Measurements from ENCODE around the gene FAM170B.

FAM170B gene

DNA sequence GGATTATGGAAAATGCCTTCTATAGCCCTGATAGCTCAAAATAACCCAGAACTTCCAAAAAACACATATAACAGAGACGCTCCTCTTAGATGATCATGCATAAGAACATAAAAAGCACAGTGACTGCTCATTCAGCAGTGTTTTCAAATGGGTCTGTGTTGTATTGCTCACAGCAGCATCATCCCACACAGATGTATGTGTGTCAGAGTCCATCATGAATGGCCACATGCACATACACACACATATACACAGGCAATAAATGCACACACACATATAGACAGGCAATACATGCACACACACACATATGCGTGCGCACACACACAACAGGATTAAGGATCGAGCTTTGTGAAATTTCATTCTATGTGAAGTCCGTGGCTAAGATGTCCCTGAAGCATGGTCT, 28.2 kb upstream of the FAM170B start:
- H3K4me3 ChIP-seq (ENCODE audit: low read length in 2 of 2): peak overlapping the region in 1 of 2 donors; percentile 24
- H3K4me2 ChIP-seq (ENCODE audit: insufficient read depth, low read length, poor library complexity, severe bottlenecking): no peak overlapping the region
- DNase-seq (ENCODE audit: low spot score): no peak

DNA sequence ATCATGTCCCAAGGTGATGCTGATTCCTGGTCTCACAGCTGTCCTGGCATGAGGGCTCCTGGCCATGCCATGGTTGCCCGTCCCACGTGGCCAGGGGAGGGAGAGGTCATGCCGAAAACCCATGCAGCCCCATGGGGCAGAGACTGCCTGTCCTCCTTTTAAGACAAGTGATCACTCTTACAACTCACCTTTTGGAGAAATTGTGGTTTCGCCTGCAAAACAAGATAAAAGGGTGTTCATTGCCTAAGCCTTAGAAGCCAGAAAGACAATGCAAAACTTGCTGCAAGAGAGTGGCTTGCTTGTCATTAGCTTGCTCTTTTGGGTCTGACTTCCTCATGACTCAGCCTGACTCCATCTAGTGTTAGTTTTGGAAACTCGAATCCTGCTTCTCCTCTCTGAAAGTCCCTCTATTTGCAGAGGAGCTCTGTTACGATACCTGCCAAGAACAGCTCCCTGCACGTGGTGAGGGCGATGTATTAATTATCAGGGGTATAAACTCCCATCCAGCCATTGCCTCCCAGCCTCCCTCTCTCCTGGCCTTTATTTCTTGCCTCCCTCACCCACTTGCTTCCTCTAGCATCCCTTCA, 27.7 kb upstream of the FAM170B start:
- no peak overlapping the region for H3K9ac ChIP-seq (ENCODE audit: low read depth, low read length, poor library complexity)
- H3K18ac ChIP-seq (ENCODE audit: low read length): peak overlapping the region; percentile 24
- H3K4me2 ChIP-seq (ENCODE audit: insufficient read depth, low read length, poor library complexity, severe bottlenecking): no peak overlapping the region
- no peak overlapping the region for H2BK120ac ChIP-seq (ENCODE audit: low read depth, low read length)
- H3K27ac ChIP-seq (replicated peaks; ENCODE audit: low read length): no peak overlapping the region
- no peaks in the 10 kb centered on the region for H3K79me1 ChIP-seq (ENCODE audit: low read depth, low read length)
- H4K91ac ChIP-seq (ENCODE audit: low read depth, low read length, poor library complexity): no peak overlapping the region
- no peaks in the 10 kb centered on the region for H3K36me3 ChIP-seq (replicated peaks in 1 of 2; ENCODE audit: control insufficient read depth in 2 of 2, insufficient read depth in 2 of 2, low read length in 2 of 2)
- no peak overlapping the region for H2BK12ac ChIP-seq (ENCODE audit: low read length)
- no peaks in the 10 kb centered on the region for H3K4me1 ChIP-seq (ENCODE audit: control insufficient read depth in 2 of 2, insufficient read depth in 1 of 2, low read depth in 1 of 2, low read length in 2 of 2)
- WGBS, 2 donors (ENCODE audit: extremely low coverage in 2 of 2, insufficient read length in 2 of 2, insufficient replicate concordance in 1 of 2): no CpG with 5 or more reads among the region's 8 CpGs
- no peak overlapping the region for H3K14ac ChIP-seq (ENCODE audit: low read length)
- H2BK15ac ChIP-seq (ENCODE audit: low read length): no peak overlapping the region
- no peak for DNase-seq (ENCODE audit: low spot score)
- no peak overlapping the region for H3K4me3 ChIP-seq (ENCODE audit: low read length in 2 of 2)
- peaks cover 0 to 6% (median 0%) of the 10 kb centered on the region in 3 experiments for H3K27me3 ChIP-seq (ENCODE audit: control insufficient read depth in 3 of 3, insufficient read depth in 3 of 3, low read depth in 1 of 3, low read length in 3 of 3)
- H2BK5ac ChIP-seq (ENCODE audit: low read length): no peak overlapping the region
- H3K23ac ChIP-seq (ENCODE audit: low read depth, low read length, poor library complexity): no peak overlapping the region
- no peak overlapping the region for H3K4ac ChIP-seq (ENCODE audit: low read length)
- H4K8ac ChIP-seq (ENCODE audit: low read depth, low read length): no peak overlapping the region
- H2AFZ ChIP-seq (ENCODE audit: low read length): no peak overlapping the region
- no peak overlapping the region for H2AK5ac ChIP-seq (ENCODE audit: low read depth, low read length)
- no peaks in the 10 kb centered on the region for H3K9me3 ChIP-seq (replicated peaks in 1 of 2; ENCODE audit: control insufficient read depth in 2 of 2, insufficient read depth in 1 of 2, low read depth in 1 of 2, low read length in 2 of 2)

More for the DNA sequence above, 28.2 kb upstream of the FAM170B start:
- Histone ChIP-seq H3K79me1 (ENCODE audit: low read depth, low read length) (no peaks in the 10 kb centered on the region), H3K14ac (ENCODE audit: low read length) (no peak overlapping the region), H2BK15ac (ENCODE audit: low read length) (no peak overlapping the region), H3K4ac (ENCODE audit: low read length) (no peak overlapping the region), H2BK5ac (ENCODE audit: low read length) (no peak overlapping the region), H2BK120ac (ENCODE audit: low read depth, low read length) (no peak overlapping the region), H4K8ac (ENCODE audit: low read depth, low read length) (no peak overlapping the region), H3K36me3 (replicated peaks in 1 of 2; ENCODE audit: control insufficient read depth in 2 of 2, insufficient read depth in 2 of 2, low read length in 2 of 2) (no peaks in the 10 kb centered on the region), H2AK5ac (ENCODE audit: low read depth, low read length) (no peak overlapping the region), H2BK12ac (ENCODE audit: low read length) (no peak overlapping the region), H3K9me3 (replicated peaks in 1 of 2; ENCODE audit: control insufficient read depth in 2 of 2, insufficient read depth in 1 of 2, low read depth in 1 of 2, low read length in 2 of 2) (no peaks in the 10 kb centered on the region), H3K9ac (ENCODE audit: low read depth, low read length, poor library complexity) (no peak overlapping the region), H3K23ac (ENCODE audit: low read depth, low read length, poor library complexity) (no peak overlapping the region), H2AFZ (ENCODE audit: low read length) (no peak overlapping the region), H3K27ac (replicated peaks; ENCODE audit: low read length) (no peak overlapping the region), H3K4me1 (ENCODE audit: control insufficient read depth in 2 of 2, insufficient read depth in 1 of 2, low read depth in 1 of 2, low read length in 2 of 2) (no peaks in the 10 kb centered on the region), H3K18ac (ENCODE audit: low read length) (no peak overlapping the region), H4K91ac (ENCODE audit: low read depth, low read length, poor library complexity) (no peak overlapping the region), H3K27me3 (ENCODE audit: control insufficient read depth in 3 of 3, insufficient read depth in 3 of 3, low read depth in 1 of 3, low read length in 3 of 3) (peaks cover 0 to 4% (median 0%) of the 10 kb centered on the region in 3 experiments)
- no CpG with 5 or more reads among the region's 5 CpGs for WGBS, 2 donors (ENCODE audit: extremely low coverage in 2 of 2, insufficient read length in 2 of 2, insufficient replicate concordance in 1 of 2)

DNA sequence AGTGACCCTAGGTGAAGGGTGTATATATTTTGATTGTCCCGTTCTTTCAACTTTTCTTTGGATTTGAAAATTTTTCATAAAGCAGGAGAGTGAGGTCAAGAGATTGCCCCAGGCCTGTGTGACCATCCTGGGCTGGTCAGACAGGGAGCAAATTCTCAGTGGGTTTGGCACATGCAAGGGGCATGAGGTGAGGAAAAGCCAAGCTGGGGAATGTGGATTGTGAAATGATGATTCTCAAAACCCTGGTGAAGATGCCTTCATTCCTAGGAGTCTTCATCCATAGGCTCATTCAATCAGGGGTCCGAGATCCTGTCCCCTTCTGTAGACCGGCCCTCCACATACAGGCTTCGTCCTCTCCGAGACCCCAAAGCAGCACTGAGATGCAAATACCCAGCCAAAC, 27.0 kb upstream of the FAM170B start:
- Histone ChIP-seq H3K4me2 (ENCODE audit: insufficient read depth, low read length, poor library complexity, severe bottlenecking) (no peak overlapping the region), H4K8ac (ENCODE audit: low read depth, low read length) (no peak overlapping the region), H3K4ac (ENCODE audit: low read length) (no peak overlapping the region), H2BK15ac (ENCODE audit: low read length) (no peak overlapping the region), H3K23ac (ENCODE audit: low read depth, low read length, poor library complexity) (no peak overlapping the region), H2BK12ac (ENCODE audit: low read length) (no peak overlapping the region), H3K79me1 (ENCODE audit: low read depth, low read length) (no peaks in the 10 kb centered on the region), H2AK5ac (ENCODE audit: low read depth, low read length) (no peak overlapping the region), H2AFZ (ENCODE audit: low read length) (no peak overlapping the region), H3K27me3 (ENCODE audit: control insufficient read depth in 3 of 3, insufficient read depth in 3 of 3, low read depth in 1 of 3, low read length in 3 of 3) (peaks cover 0 to 7% (median 0%) of the 10 kb centered on the region in 3 experiments), H3K4me3 (ENCODE audit: low read length in 2 of 2) (no peak overlapping the region), H3K27ac (replicated peaks; ENCODE audit: low read length) (no peak overlapping the region), H2BK5ac (ENCODE audit: low read length) (no peak overlapping the region), H3K36me3 (replicated peaks in 1 of 2; ENCODE audit: control insufficient read depth in 2 of 2, insufficient read depth in 2 of 2, low read length in 2 of 2) (no peaks in the 10 kb centered on the region), H4K91ac (ENCODE audit: low read depth, low read length, poor library complexity) (no peak overlapping the region), H3K18ac (ENCODE audit: low read length) (no peak overlapping the region), H3K9me3 (replicated peaks in 1 of 2; ENCODE audit: control insufficient read depth in 2 of 2, insufficient read depth in 1 of 2, low read depth in 1 of 2, low read length in 2 of 2) (no peaks in the 10 kb centered on the region), H3K4me1 (ENCODE audit: control insufficient read depth in 2 of 2, insufficient read depth in 1 of 2, low read depth in 1 of 2, low read length in 2 of 2) (no peaks in the 10 kb centered on the region), H2BK120ac (ENCODE audit: low read depth, low read length) (no peak overlapping the region), H3K14ac (ENCODE audit: low read length) (no peak overlapping the region), H3K9ac (ENCODE audit: low read depth, low read length, poor library complexity) (peak overlapping the region; percentile 5)
- no CpG with 5 or more reads among the region's 5 CpGs for WGBS, 2 donors (ENCODE audit: extremely low coverage in 2 of 2, insufficient read length in 2 of 2, insufficient replicate concordance in 1 of 2)
- no peak for DNase-seq (ENCODE audit: low spot score)

DNA sequence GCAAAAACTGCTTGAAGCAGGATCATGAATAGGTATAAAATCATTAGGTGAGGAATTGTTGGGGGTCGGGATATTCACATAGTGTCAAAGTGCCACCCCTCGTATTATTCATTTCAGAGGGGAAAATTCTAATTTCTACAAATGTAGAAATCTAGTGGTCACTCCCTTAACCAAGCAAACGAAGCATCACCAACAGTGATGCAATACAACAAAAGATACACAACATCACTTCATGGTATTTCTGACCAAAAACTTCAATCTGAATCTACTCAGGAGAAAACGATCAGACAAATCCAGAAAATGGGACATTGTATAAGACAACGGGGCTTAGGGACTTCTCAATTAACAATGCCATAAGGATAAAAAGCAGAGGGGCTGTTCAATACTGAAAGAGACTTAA, 26.3 kb upstream of the FAM170B start:
- H3K36me3 ChIP-seq (replicated peaks in 1 of 2; ENCODE audit: control insufficient read depth in 2 of 2, insufficient read depth in 2 of 2, low read length in 2 of 2): no peaks in the 10 kb centered on the region
- no peak overlapping the region for H2BK12ac ChIP-seq (ENCODE audit: low read length)
- WGBS, 2 donors (ENCODE audit: extremely low coverage in 2 of 2, insufficient read length in 2 of 2, insufficient replicate concordance in 1 of 2): no CpG with 5 or more reads among the region's 5 CpGs
- no peak overlapping the region for H2BK15ac ChIP-seq (ENCODE audit: low read length)
- H3K14ac ChIP-seq (ENCODE audit: low read length): no peak overlapping the region
- no peak overlapping the region for H3K4ac ChIP-seq (ENCODE audit: low read length)
- no peaks in the 10 kb centered on the region for H3K4me1 ChIP-seq (ENCODE audit: control insufficient read depth in 2 of 2, insufficient read depth in 1 of 2, low read depth in 1 of 2, low read length in 2 of 2)
- no peak for DNase-seq (ENCODE audit: low spot score)
- no peak overlapping the region for H2BK120ac ChIP-seq (ENCODE audit: low read depth, low read length)
- H3K4me3 ChIP-seq (ENCODE audit: low read length in 2 of 2): no peak overlapping the region
- H3K23ac ChIP-seq (ENCODE audit: low read depth, low read length, poor library complexity): no peak overlapping the region
- H4K91ac ChIP-seq (ENCODE audit: low read depth, low read length, poor library complexity): no peak overlapping the region
- no peak overlapping the region for H3K27ac ChIP-seq (replicated peaks; ENCODE audit: low read length)
- no peak overlapping the region for H2BK5ac ChIP-seq (ENCODE audit: low read length)
- H3K27me3 ChIP-seq (ENCODE audit: control insufficient read depth in 3 of 3, insufficient read depth in 3 of 3, low read depth in 1 of 3, low read length in 3 of 3): peaks cover 0 to 9% (median 0%) of the 10 kb centered on the region in 3 experiments
- H3K79me1 ChIP-seq (ENCODE audit: low read depth, low read length): no peaks in the 10 kb centered on the region
- H3K9me3 ChIP-seq (replicated peaks in 1 of 2; ENCODE audit: control insufficient read depth in 2 of 2, insufficient read depth in 1 of 2, low read depth in 1 of 2, low read length in 2 of 2): no peaks in the 10 kb centered on the region
- H2AFZ ChIP-seq (ENCODE audit: low read length): no peak overlapping the region
- H3K18ac ChIP-seq (ENCODE audit: low read length): no peak overlapping the region
- H2AK5ac ChIP-seq (ENCODE audit: low read depth, low read length): no peak overlapping the region
- H4K8ac ChIP-seq (ENCODE audit: low read depth, low read length): no peak overlapping the region
- H3K9ac ChIP-seq (ENCODE audit: low read depth, low read length, poor library complexity): no peak overlapping the region
- no peak overlapping the region for H3K4me2 ChIP-seq (ENCODE audit: insufficient read depth, low read length, poor library complexity, severe bottlenecking)
